DMS53 treated with DMSO at 0.1 percent for 48 hours (cell line): Measurements from ENCODE around the gene GNG4.
"Not testable (repeated sequence)": the region's sequence is repeated elsewhere in the genome, so short reads cannot be mapped to it uniquely, and the experiment has no call there.

Source experiments
- DNase-seq: peaks from one replicate; lab custom pipeline; 2025; ENCODE audit not compliant: unreplicated experiment; lab: John Stamatoyannopoulos, UW

GNG4 gene

GRCh38 chr1:235546369-235547155 lies 103.0 kb downstream of the GNG4 start:
- DNase-seq, result not testable (repeated sequence)

- DNase-seq, result no peak
Observed at GRCh38 chr1:235545292-235545930, 104.2 kb downstream of the GNG4 start.

GRCh38 chr1:235542845-235543244 lies 106.7 kb downstream of the GNG4 start:
- not testable (repeated sequence) for DNase-seq

- no peak for DNase-seq
Observed at GRCh38 chr1:235533476-235534168, 116.0 kb downstream of the GNG4 start.

- no peak for DNase-seq
Observed at GRCh38 chr1:235532360-235532759, 117.2 kb downstream of the GNG4 start.

- no peak for DNase-seq
Observed at GRCh38 chr1:235527196-235527814, 122.3 kb downstream of the GNG4 start.

- DNase-seq, result no peak
Observed at GRCh38 chr1:235525314-235525713, 124.3 kb downstream of the GNG4 start.

- DNase-seq, result no peak
Observed at GRCh38 chr1:235516862-235517446, 132.6 kb downstream of the GNG4 start.

- no peak for DNase-seq
Observed at GRCh38 chr1:235515844-235516512, 133.6 kb downstream of the GNG4 start.

GRCh38 chr1:235513495-235514366 lies 135.9 kb downstream of the GNG4 start:
- peak; percentile 62 for DNase-seq

GRCh38 chr1:235511470-235512240 lies 137.9 kb downstream of the GNG4 start:
- no peak for DNase-seq

- no peak for DNase-seq
Observed at GRCh38 chr1:235510823-235511222, 138.8 kb downstream of the GNG4 start.

- DNase-seq, result no peak
Observed at GRCh38 chr1:235507623-235508022, 142.0 kb downstream of the GNG4 start.

- peak; percentile 97 for DNase-seq
Observed at GRCh38 chr1:235504494-235505222, 144.9 kb downstream of the GNG4 start.

GRCh38 chr1:235504122-235504493 lies 145.5 kb downstream of the GNG4 start, which contains the start of gene B3GALNT2:
Gene B3GALNT2, minus strand, starts transcription at chr1:235504452. Its CDS starts 200 bp downstream, at chr1:235504252.
- DNase-seq, result no peak

GRCh38 chr1:235503403-235504121 lies 146.0 kb downstream of the GNG4 start:
- peak; percentile 48 for DNase-seq

- no peak for DNase-seq
Observed at GRCh38 chr1:235502601-235503402, 146.8 kb downstream of the GNG4 start.
